GM19463 (cell line): Measurements from ENCODE around the gene CCSER1.
"Not testable (repeated sequence)": the region's sequence is repeated elsewhere in the genome, so short reads cannot be mapped to it uniquely, and the experiment has no call there.

ENCODE experiments used
- ATAC-seq: cut with Tn5 transposase; IDR thresholded peaks from one replicate; pipeline ENCODE4 v1.9.1; 2021; ENCODE audit warnings: mild to moderate bottlenecking, moderate library complexity; ENCODE audit not compliant: unreplicated experiment

CCSER1 gene

GRCh38 chr4:91447168-91447567, 1320.0 kb downstream of the CCSER1 start:
- ATAC-seq, result no peak

- ATAC-seq, result peak; percentile 80
These were observed 1321.6 kb downstream of the CCSER1 start for GRCh38 chr4:91448668-91449330.

GRCh38 chr4:91454111-91454510, 1326.9 kb downstream of the CCSER1 start:
- ATAC-seq, result no peak

GRCh38 chr4:91462566-91462965, 1335.4 kb downstream of the CCSER1 start:
- ATAC-seq, result not testable (repeated sequence)

- no peak for ATAC-seq
These were observed 1343.5 kb downstream of the CCSER1 start for GRCh38 chr4:91470671-91471070.

GRCh38 chr4:91471280-91471679, 1344.1 kb downstream of the CCSER1 start:
- no peak for ATAC-seq

- ATAC-seq, result no peak
These were observed 1344.9 kb downstream of the CCSER1 start for GRCh38 chr4:91472046-91472445.

- no peak for ATAC-seq
These were observed 1358.2 kb downstream of the CCSER1 start for GRCh38 chr4:91485415-91485814.

- ATAC-seq, result no peak
These were observed 1361.8 kb downstream of the CCSER1 start for GRCh38 chr4:91488946-91489345.

GRCh38 chr4:91497892-91498291, 1370.7 kb downstream of the CCSER1 start:
- ATAC-seq, result peak; percentile 85

GRCh38 chr4:91502365-91502764, 1375.2 kb downstream of the CCSER1 start:
- ATAC-seq, result no peak

GRCh38 chr4:91513326-91513725, 1386.1 kb downstream of the CCSER1 start:
- no peak for ATAC-seq

- no peak for ATAC-seq
These were observed 1392.0 kb downstream of the CCSER1 start for GRCh38 chr4:91519155-91519554.

- ATAC-seq, result no peak
These were observed 1398.4 kb downstream of the CCSER1 start for GRCh38 chr4:91525621-91526020.

GRCh38 chr4:91527056-91527455, 1399.9 kb downstream of the CCSER1 start:
- no peak for ATAC-seq

- ATAC-seq, result no peak
These were observed 1440.4 kb downstream of the CCSER1 start for GRCh38 chr4:91567594-91567993.

- no peak for ATAC-seq
These were observed 1450.7 kb downstream of the CCSER1 start for GRCh38 chr4:91577864-91578263.

- no peak for ATAC-seq
These were observed 1463.1 kb downstream of the CCSER1 start for GRCh38 chr4:91590260-91590659.

GRCh38 chr4:91592125-91592524, 1464.9 kb downstream of the CCSER1 start:
- ATAC-seq, result no peak

- ATAC-seq, result no peak
These were observed 1469.5 kb downstream of the CCSER1 start for GRCh38 chr4:91596718-91597117.

GRCh38 chr4:91598696-91599095, 1471.5 kb downstream of the CCSER1 start:
- no peak for ATAC-seq

- ATAC-seq, result no peak
These were observed 1473.1 kb downstream of the CCSER1 start for GRCh38 chr4:91600301-91600700.

- no peak for ATAC-seq
These were observed 1474.2 kb downstream of the CCSER1 start for GRCh38 chr4:91601401-91601800.
